HG03565 (cell line): ENCODE results near the gene SMYD2.

Experiments used
- ATAC-seq: cut with Tn5 transposase; IDR thresholded peaks from one replicate; pipeline ENCODE4 v1.9.1; 2021; ENCODE audit warnings: mild to moderate bottlenecking, moderate library complexity; ENCODE audit not compliant: unreplicated experiment

The SMYD2 gene

GRCh38 chr1:214300149-214300780 is 19.3 kb downstream of the SMYD2 start:
- no peak for ATAC-seq

DNA sequence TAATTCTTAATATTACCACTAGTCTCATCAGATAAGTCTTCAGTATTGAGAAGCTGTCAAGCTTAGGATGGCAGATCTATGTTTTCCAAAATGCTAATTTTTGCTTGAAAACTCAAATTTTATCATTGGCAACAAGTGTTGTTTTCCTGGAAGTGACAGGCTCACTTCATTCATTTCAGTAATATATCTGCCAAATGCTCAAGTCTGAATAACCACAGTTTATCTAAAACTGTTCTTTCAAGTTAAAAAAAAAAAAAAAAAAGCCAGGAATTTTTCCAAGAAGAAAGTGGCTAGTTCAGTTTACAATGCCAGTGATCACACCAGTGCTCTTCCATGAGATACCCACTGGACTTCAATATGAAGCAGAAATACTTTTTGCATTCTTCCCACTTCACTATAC is 20.6 kb downstream of the SMYD2 start:
- no peak for ATAC-seq

DNA sequence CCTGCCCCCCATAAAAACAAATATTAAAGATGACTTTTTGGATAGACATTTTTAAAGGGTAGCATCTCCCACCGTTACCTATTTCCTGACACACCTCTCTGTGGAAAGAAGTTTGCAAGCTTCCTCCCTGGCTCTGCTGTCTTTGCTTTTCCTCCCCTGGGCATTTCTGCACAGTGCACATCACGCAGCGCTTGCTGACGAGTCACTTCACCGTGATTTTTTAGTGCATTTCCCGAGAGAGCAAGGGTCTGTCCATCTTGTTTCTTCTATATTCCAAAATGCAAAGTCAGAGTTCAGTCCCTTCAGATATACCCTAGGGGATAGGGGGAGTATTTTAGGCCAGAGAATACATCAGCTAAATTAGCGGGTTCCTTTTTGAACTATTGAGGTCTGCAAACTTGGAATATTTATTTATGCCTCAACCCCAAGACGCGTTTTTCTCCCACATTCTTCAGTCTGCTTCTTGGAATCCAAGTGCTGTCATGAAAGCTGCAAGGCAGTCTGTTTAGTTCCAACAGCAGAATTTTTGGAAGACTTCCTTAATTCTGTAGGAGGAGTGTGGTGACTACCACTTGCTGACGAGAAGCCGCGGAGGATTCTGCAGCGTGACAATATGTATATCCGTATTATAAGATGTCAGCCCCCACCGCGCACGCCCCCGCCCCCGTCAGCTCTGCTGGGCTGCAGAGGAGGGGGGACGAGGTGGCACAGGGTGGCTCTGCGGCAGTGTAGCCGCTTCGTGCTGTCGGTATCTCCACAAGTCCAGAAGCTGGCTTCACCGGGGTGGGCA is 22.4 kb downstream of the SMYD2 start:
- no peak for ATAC-seq

DNA sequence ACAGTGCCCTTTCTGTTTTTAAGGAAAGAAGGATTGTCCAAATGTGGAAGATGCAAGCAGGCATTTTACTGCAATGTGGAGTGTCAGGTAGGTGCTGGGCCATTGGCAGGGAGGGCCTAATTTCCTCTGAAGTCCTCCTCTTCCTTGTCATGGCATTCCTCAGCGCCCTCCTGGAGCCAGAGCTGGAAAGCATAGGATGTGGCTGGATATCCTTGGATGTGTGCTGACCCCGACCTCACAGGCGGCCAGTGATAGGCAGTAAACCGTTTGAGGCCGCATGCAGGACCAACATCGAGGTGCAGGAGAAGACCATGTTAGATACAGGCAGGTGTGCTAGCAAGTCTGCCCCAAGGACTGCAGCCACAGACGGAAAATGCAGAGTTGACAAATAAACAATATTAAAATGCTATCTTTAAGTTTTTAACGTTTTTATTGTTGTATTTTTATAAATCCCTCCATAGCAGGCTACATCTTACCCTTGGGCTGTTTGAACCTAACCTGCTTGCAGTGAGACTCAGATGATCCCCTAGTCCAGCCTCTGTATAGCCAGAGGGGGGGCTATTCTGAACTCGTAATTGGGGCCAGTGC is 24.3 kb downstream of the SMYD2 start:
- no peak for ATAC-seq

DNA sequence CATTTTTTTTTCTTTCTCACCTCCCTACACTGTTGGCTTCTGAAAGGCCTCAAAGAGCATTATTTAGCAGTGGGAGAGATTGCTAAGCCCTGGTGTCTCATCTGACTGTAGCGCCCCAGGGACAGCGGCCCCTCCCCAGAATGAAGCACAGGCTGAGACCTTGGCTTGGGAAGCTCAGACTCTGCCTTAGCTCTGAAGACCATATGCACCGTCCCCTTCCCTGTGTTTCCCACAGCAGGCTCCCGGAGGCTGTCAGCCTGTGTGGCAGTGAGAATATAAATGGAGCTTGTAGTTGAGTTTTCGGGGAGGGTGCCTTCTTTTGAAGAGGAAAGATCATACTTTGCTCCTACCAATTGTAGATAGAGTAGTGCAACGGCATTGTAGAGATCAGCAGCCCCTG is 25.3 kb downstream of the SMYD2 start:
- no peak for ATAC-seq

DNA sequence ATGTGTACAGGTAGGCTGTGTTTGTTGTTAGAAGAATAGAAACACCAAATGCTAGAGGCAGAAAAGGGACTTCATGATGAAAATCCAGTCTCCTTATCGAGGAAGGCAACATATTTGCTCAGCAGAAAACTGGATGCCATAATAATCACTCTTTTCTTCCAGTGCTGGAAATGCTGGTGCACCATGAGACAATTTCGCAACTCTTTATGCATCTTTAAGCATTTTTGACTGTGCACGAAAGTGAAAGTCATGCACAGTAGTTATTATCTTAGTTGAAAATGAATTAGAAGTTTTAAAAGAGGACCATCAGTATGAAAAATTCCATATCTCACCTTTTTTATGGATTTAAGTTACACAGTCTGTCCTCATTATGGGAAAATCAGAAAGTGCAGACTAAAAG is 29.1 kb downstream of the SMYD2 start:
- ATAC-seq: peak; percentile 76

- no peak for ATAC-seq
Observed at GRCh38 chr1:214310777-214311690, 30.1 kb downstream of the SMYD2 start.

DNA sequence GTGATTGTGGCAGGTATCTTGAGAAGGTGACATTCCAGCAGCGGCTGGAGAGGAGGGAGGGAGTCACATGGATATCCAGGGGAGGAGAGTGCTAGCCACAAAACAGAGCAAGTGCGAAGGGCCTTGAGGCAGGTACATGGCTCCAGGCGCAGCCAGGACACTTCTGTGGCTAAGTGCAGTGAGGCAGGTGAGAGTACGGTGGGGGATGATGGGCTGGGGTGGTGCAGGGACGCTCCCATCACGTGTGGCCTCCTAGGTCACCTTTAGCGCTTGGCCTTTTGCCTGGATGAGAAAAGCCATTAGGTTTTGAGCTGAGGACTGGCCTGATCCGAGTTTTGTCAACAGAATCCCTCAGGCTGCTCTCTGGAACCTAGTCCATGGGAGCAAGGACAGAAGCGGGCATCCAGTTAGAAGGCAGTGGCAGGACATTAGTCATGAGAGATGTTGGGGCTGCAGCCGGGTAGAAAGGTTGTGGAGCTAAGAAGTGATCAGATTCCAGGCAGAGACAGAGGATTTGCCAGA is 31.6 kb downstream of the SMYD2 start:
- ATAC-seq: no peak

DNA sequence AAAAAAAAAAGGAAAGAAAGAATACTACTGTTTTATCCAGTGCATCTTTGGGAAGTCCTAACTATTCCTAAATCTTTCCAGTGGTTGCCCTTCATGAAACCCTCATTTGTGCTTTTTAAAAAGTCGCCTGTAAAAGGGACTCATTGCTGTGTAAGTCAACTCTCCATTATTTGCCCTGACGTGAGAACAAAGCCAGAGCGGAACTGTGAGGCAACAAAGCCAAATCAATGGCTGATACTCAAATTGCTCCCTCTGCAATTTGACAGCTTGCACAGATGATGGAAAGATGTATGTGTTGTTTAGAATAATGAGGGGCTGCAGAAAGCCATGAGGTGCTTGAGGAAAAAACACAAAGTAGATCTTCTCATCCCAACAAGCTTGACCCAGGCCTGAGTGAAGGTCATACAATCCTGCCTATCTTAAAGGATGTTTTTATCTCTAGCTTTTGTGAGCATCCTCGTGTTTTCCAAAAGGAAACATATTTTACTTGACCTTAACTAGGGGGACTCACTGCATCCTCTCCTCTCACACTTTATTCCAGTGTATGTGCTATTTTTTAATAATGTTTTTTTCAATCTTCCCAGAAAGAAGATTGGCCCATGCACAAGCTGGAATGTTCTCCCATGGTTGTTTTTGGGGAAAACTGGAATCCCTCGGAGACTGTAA is 33.4 kb downstream of the SMYD2 start:
- no peak for ATAC-seq

- no peak for ATAC-seq
Observed at GRCh38 chr1:214316593-214316992, 35.6 kb downstream of the SMYD2 start.

GRCh38 chr1:214317300-214317699 is 36.3 kb downstream of the SMYD2 start:
- no peak for ATAC-seq

GRCh38 chr1:214317734-214318133 is 36.8 kb downstream of the SMYD2 start:
- ATAC-seq: no peak

- peak; percentile 29 for ATAC-seq
Observed at GRCh38 chr1:214318356-214318755, 37.4 kb downstream of the SMYD2 start.

- no peak for ATAC-seq
Observed at GRCh38 chr1:214318956-214319736, 38.2 kb downstream of the SMYD2 start.

- no peak for ATAC-seq
Observed at GRCh38 chr1:214319938-214320337, 39.0 kb downstream of the SMYD2 start.

DNA sequence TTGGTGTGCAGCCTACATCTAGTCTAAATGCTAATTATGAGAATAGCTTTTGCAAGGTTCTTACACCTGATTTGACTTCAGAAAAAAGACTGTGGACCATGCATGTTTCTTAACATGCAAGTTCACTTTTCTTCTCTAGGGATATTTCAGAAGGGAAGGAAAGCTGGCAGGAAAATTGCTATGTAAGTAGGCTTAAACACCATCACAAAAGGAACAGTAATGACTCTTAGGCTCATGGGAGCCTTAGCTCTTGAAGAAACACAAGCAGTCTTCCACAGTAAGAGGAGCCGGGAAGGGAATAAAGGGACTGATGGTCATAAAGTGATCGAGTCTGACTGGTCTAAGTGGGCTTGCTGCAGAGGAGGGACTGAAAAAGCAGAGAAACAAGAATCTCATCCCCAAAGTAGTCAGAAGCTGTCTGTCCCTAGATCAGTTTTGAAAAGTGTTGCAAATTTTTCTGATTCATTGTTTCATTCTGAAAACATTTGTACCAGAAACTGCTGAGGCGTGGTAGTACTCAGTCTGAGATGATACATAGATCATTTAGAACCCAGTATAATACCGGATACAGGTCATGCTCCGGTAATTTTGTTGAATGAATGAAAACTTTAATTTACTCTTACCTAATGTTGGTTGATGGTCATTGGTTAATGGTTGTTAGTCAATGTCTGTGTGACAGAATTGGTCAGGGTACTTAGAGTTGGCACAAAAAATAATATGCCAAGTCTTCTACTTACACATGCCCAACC is 40.9 kb downstream of the SMYD2 start:
- ATAC-seq: peak; percentile 84

DNA sequence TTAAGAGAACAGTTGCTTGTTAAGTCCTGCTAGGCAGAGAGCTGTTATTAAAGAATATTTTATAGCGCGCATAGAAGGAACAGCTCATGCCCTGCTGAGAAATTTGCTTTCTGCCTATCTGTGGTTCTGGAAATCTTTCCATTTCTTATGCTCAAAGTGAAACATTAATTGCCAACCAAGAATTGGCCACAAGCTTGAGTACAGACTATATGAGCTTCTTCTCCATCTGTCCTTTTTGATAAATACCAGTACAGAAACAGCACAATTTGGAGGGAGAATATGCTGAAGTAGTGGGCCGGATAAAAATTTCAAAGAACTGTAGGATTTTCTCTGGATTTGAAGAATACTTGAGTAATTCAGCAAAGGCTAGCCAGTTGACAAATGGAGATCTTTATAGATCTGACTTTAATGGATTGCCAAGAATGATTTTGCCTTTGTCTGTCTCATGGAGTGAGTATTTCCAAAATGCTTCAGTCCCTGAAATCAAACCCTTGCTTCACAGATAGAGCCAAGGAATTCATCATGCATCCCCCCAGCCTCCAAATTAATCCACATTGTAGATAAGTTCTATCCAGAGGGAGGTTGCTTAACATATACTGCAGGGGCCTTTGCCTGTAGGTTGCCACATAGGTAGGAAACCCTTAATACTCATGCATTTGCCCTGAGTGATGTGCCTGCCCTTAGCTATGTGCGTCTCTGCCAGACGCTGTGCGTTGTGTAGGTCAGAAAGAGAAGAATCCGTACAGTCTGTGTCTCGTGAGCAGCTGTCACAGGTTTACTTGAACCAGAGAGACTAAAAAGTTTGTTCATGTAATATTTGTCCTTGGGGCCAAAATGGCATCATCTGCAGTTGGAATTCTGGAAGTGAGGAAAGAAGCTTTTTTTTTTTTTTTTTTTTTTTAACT is 44.2 kb downstream of the SMYD2 start:
- no peak for ATAC-seq

DNA sequence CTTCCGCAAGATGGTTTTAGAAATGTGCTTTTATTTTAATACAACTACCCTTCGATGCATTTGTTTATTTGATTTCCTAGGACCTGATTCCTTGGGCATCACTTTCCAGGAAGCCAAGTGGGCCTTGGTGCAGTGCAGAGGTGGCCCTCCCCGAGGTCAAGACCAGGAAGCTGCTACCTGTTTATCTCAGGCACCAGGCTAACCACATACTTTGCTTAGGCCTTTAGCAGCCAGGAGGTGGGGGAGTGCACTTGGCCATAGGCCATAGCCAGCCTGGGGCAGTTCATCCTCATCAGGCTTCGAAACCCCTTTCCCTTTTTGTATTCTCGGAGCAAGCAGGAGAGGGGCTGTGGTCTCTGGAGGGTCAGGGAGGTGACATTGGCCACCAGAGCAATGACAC is 45.4 kb downstream of the SMYD2 start:
- no peak for ATAC-seq
